Measurements from ENCODE around the gene SLC26A9.

SLC26A9 gene

GRCh38 chr1:205948886-205949285 is 5.6 kb upstream of the SLC26A9 start:
- no peak for TF ChIP-seq CTCF (IDR thresholded peaks at IDR 0.05; ENCODE audit: low read length, missing control alignments)
- no peak for DNase-seq (ENCODE audit: low read depth)
- no peak overlapping the region for H3K4me3 ChIP-seq (replicated peaks; ENCODE audit: low read depth, low read length)

GRCh38 chr1:205948039-205948438 is 4.8 kb upstream of the SLC26A9 start:
- no peak for TF ChIP-seq CTCF (IDR thresholded peaks at IDR 0.05; ENCODE audit: low read length, missing control alignments)
- no peak for DNase-seq (ENCODE audit: low read depth)
- H3K4me3 ChIP-seq (replicated peaks; ENCODE audit: low read depth, low read length) = no peak overlapping the region

DNA sequence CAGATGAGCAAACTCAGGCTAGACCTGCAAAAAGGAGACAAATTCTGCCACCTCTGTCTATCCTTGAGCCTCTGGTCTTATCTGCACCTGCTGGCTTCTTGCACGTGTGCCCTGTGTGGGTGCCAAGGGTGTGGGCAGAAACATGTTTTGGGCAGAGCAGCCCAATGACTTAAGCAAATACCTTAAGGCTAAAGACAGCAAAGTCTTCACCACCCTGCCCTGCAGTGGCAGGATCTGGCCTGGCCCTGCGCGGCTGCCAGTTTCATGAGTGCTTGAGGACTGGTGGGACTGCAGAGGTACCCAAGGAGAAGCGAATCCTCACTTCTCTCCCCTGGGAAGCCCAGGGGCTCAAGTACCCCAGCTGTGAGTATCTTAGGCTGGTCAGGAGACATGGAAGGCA is 3.8 kb upstream of the SLC26A9 start:
- no peak for TF ChIP-seq CTCF (IDR thresholded peaks at IDR 0.05; ENCODE audit: low read length, missing control alignments)
- H3K4me3 ChIP-seq (replicated peaks; ENCODE audit: low read depth, low read length) = no peak overlapping the region
- no peak for DNase-seq (ENCODE audit: low read depth)

GRCh38 chr1:205945069-205945468 is 1.8 kb upstream of the SLC26A9 start:
- no peak overlapping the region for H3K4me3 ChIP-seq (replicated peaks; ENCODE audit: low read depth, low read length)
- no peak for TF ChIP-seq CTCF (IDR thresholded peaks at IDR 0.05; ENCODE audit: low read length, missing control alignments)
- DNase-seq (ENCODE audit: low read depth) = no peak

- no peak for TF ChIP-seq CTCF (IDR thresholded peaks at IDR 0.05; ENCODE audit: low read length, missing control alignments)
- no peak overlapping the region for H3K4me3 ChIP-seq (replicated peaks; ENCODE audit: low read depth, low read length)
- DNase-seq (ENCODE audit: low read depth) = no peak
Measured at GRCh38 chr1:205944525-205944924, 1.3 kb upstream of the SLC26A9 start.

- TF ChIP-seq CTCF (IDR thresholded peaks at IDR 0.05; ENCODE audit: low read length, missing control alignments) = no peak
- DNase-seq (ENCODE audit: low read depth) = no peak
- H3K4me3 ChIP-seq (replicated peaks; ENCODE audit: low read depth, low read length) = no peak overlapping the region
Measured at GRCh38 chr1:205942631-205943159, 561 bp downstream of the SLC26A9 start.

- no peak for DNase-seq (ENCODE audit: low read depth)
- no peak overlapping the region for H3K4me3 ChIP-seq (replicated peaks; ENCODE audit: low read depth, low read length)
Measured at GRCh38 chr1:205940710-205941109, 2.5 kb downstream of the SLC26A9 start.

More at GRCh38 chr1:205940710-205941109, 2.5 kb downstream of the SLC26A9 start:
- no peak for TF ChIP-seq CTCF (IDR thresholded peaks at IDR 0.05; ENCODE audit: low read length, missing control alignments)
